ENCODE data around the gene PPFIA3. TPM values are rescaled to one million over a fixed set of nuclear protein-coding genes. Genes with fewer than 3 reads are reported as not detected.
"Not testable (repeated sequence)": the region's sequence is repeated elsewhere in the genome, so short reads cannot be mapped to it uniquely, and the experiment has no call there.

PPFIA3 gene
- total RNA-seq, 1 experiment from 2014 or later: 56.3 TPM

- intact Hi-C loops (cut with micrococcal nuclease); H3K27me3 ChIP-seq (ENCODE audit: low read length); H3K9me2 ChIP-seq (replicated peaks; ENCODE audit: low read length); H3K9ac ChIP-seq (ENCODE audit: low read length); BruUV-seq (replicated peaks); H3K9me3 ChIP-seq (ENCODE audit: low read length); H3K79me2 ChIP-seq (ENCODE audit: low read length); CTCF ChIA-PET; H3K4me2 ChIP-seq (ENCODE audit: low read length); H3K4me3 ChIP-seq (ENCODE audit: low read length); H2AFZ ChIP-seq (ENCODE audit: low read length); H3F3A ChIP-seq (ENCODE audit: low read length, unreplicated experiment); H3K4me1 ChIP-seq (ENCODE audit: insufficient read depth, low read length); H4K20me1 ChIP-seq (ENCODE audit: low read length); DNase-seq; H3K27ac ChIP-seq (ENCODE audit: low read length); H3K36me3 ChIP-seq (ENCODE audit: low read depth, low read length); ATAC-seq: not testable (repeated sequence)
- POLR2A ChIA-PET (ENCODE audit: unreplicated experiment): interaction anchor here (0.5 kb wide), 1 partner anchor 560 kb away, joined by 3 read pairs; no protein-coding TSS in a partner anchor
These were observed 3.9 kb downstream of the PPFIA3 start for GRCh38 chr19:49123285-49123684.

DNA sequence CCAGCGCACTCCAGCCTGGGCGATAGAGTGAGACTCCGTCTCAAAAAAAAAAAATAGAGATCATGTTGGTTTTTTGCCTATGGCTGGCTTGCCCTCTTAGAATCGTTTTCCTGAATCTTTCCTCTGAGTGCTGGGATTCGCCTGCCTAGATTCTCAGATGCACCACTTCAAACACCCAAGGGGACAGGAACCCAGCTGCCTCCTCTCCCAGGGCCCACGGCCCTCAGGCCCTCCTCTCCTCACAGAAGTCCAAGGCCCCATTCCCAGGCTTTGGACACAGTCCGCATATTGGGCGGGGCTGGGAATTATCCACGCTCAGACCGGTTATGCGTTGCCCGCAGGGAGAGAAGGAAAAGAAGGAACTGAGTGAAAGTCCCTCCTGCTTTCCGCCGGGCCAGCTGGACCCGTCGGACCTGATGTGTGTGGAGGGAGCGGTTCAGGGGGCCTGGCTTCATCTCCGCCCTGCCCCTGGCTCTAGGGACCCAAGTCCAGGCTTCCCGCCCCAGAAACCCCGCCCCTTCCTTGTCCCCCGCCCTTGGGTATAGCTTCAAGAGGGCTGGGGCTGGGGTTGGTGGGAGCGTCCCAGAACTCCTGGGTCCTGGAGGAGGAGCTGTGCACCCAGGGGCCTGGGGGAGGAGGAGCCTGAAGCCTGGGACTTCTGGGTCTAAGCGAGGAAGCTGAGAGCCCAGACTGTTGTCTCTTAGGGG is 5.8 kb downstream of the PPFIA3 start:
- H3K9me2 ChIP-seq (replicated peaks; ENCODE audit: low read length): no peaks in the 10 kb centered on the region
- POLR2A ChIA-PET (ENCODE audit: unreplicated experiment): interaction anchor here (0.7 kb wide), 1 partner anchor 107 kb away, joined by 3 read pairs; no protein-coding TSS in a partner anchor
- no peaks in the 10 kb centered on the region for H3F3A ChIP-seq (ENCODE audit: low read length, unreplicated experiment)
- H3K27ac ChIP-seq (ENCODE audit: low read length): no peak overlapping the region
- H3K9ac ChIP-seq (ENCODE audit: low read length): no peak overlapping the region
- no peaks in the 10 kb centered on the region for H3K36me3 ChIP-seq (ENCODE audit: low read depth, low read length)
- no peak overlapping the region for H3K4me2 ChIP-seq (ENCODE audit: low read length)
- ATAC-seq: no peak
- no peaks in the 10 kb centered on the region for H3K9me3 ChIP-seq (ENCODE audit: low read length)
- H3K4me1 ChIP-seq (ENCODE audit: insufficient read depth, low read length): no peaks in the 10 kb centered on the region; the same call in none of the 2 replicates
- no peaks in the 10 kb centered on the region for H3K79me2 ChIP-seq (ENCODE audit: low read length)
- DNase-seq: no peak
- no TSS peak for BruUV-seq (replicated peaks)
- CTCF ChIA-PET: no interaction called here
- H3K4me3 ChIP-seq (ENCODE audit: low read length): no peak overlapping the region
- no peak overlapping the region for H2AFZ ChIP-seq (ENCODE audit: low read length)
- intact Hi-C loops (cut with micrococcal nuclease): no loop called here
- H4K20me1 ChIP-seq (ENCODE audit: low read length): no peaks in the 10 kb centered on the region
- H3K27me3 ChIP-seq (ENCODE audit: low read length): no peaks in the 10 kb centered on the region
- TF ChIP-seq, protein P1, sequence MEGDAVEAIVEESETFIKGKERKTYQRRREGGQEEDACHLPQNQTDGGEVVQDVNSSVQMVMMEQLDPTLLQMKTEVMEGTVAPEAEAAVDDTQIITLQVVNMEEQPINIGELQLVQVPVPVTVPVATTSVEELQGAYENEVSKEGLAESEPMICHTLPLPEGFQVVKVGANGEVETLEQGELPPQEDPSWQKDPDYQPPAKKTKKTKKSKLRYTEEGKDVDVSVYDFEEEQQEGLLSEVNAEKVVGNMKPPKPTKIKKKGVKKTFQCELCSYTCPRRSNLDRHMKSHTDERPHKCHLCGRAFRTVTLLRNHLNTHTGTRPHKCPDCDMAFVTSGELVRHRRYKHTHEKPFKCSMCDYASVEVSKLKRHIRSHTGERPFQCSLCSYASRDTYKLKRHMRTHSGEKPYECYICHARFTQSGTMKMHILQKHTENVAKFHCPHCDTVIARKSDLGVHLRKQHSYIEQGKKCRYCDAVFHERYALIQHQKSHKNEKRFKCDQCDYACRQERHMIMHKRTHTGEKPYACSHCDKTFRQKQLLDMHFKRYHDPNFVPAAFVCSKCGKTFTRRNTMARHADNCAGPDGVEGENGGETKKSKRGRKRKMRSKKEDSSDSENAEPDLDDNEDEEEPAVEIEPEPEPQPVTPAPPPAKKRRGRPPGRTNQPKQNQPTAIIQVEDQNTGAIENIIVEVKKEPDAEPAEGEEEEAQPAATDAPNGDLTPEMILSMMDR (conservative IDR thresholded peaks at IDR 0.05; ENCODE audit: low read depth, low read length): no peak
- no peak for TF ChIP-seq EZH2 (IDR thresholded peaks at IDR 0.05; ENCODE audit: low read length, unreplicated experiment)
- no peak for TF ChIP-seq EZH2phosphoT487 (IDR thresholded peaks at IDR 0.05; ENCODE audit: borderline replicate concordance, low read length)

- Histone ChIP-seq H3K9ac (ENCODE audit: low read length) (no peak overlapping the region), H3K4me3 (ENCODE audit: low read length) (no peak overlapping the region), H3K4me2 (ENCODE audit: low read length) (no peak overlapping the region), H4K20me1 (ENCODE audit: low read length) (no peaks in the 10 kb centered on the region), H3K36me3 (ENCODE audit: low read depth, low read length) (no peaks in the 10 kb centered on the region), H3K4me1 (ENCODE audit: insufficient read depth, low read length) (no peaks in the 10 kb centered on the region; the same call in none of the 2 replicates), H3K79me2 (ENCODE audit: low read length) (no peaks in the 10 kb centered on the region), H3K9me3 (ENCODE audit: low read length) (no peaks in the 10 kb centered on the region), H3K27me3 (ENCODE audit: low read length) (no peaks in the 10 kb centered on the region), H2AFZ (ENCODE audit: low read length) (no peak overlapping the region), H3K9me2 (replicated peaks; ENCODE audit: low read length) (no peaks in the 10 kb centered on the region), H3K27ac (ENCODE audit: low read length) (no peak overlapping the region), H3F3A (ENCODE audit: low read length, unreplicated experiment) (no peaks in the 10 kb centered on the region)
- ChIA-PET CTCF (no interaction called here), POLR2A (ENCODE audit: unreplicated experiment) (no interaction called here)
- ATAC-seq: no peak
- TF ChIP-seq EZH2 (IDR thresholded peaks at IDR 0.05; ENCODE audit: low read length, unreplicated experiment) (no peak), EZH2phosphoT487 (IDR thresholded peaks at IDR 0.05; ENCODE audit: borderline replicate concordance, low read length) (no peak)
- TF ChIP-seq, protein P1 (conservative IDR thresholded peaks at IDR 0.05; ENCODE audit: low read depth, low read length): no peak
- intact Hi-C loops (cut with micrococcal nuclease): no loop called here
- DNase-seq: no peak
- BruUV-seq (replicated peaks): no TSS peak
These were observed 7.2 kb downstream of the PPFIA3 start for GRCh38 chr19:49126575-49126974.

DNA sequence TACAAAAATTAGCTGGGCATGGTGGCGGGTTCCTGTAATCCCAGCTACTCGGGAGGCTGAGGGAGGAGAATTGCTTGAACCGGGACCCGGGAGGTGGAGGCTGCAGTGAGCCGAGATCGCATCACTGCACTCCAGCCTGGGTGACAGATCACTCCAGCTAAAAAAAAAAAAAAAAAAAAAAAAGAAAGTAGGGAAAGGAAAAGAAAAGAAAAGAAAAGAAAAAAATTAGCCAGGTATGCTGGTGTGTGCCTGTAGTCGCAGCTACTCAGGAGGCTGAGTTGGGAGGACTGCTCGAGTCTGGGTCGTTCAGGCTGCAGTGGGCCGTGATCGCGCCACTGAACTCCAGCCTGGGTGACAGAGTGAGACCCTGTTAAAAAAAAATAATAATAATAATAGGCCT is 7.9 kb downstream of the PPFIA3 start:
- intact Hi-C loops (cut with micrococcal nuclease); H3K9ac ChIP-seq (ENCODE audit: low read length): not testable (repeated sequence)

More for the DNA sequence above, 7.9 kb downstream of the PPFIA3 start:
- not testable (repeated sequence) for H3K4me1 ChIP-seq (ENCODE audit: insufficient read depth, low read length); H3F3A ChIP-seq (ENCODE audit: low read length, unreplicated experiment); BruUV-seq (replicated peaks); H4K20me1 ChIP-seq (ENCODE audit: low read length); H3K79me2 ChIP-seq (ENCODE audit: low read length); H3K4me2 ChIP-seq (ENCODE audit: low read length); DNase-seq; H3K9me3 ChIP-seq (ENCODE audit: low read length); H3K27me3 ChIP-seq (ENCODE audit: low read length); H3K4me3 ChIP-seq (ENCODE audit: low read length); H3K36me3 ChIP-seq (ENCODE audit: low read depth, low read length); H3K27ac ChIP-seq (ENCODE audit: low read length); ATAC-seq; H3K9me2 ChIP-seq (replicated peaks; ENCODE audit: low read length)
- H2AFZ ChIP-seq (ENCODE audit: low read length): 0 out of 2 replicates have a peak overlapping the region, but pooled peaks have one; percentile 61
- POLR2A ChIA-PET (ENCODE audit: unreplicated experiment): interaction anchor here (0.7 kb wide), 1 partner anchor 38 kb away, joined by 8 read pairs; no protein-coding TSS in a partner anchor
- CTCF ChIA-PET: interaction anchor here (0.5 to 1.0 kb wide), 6 partner anchors 13 to 128 kb away, joined by 3 to 16 read pairs (median 6); partner anchors contain the start of gene LIN7B

Data from PC-3 (cell line).